Neural cell (in vitro differentiated cells): ENCODE data around the gene AKAP6. TPM values are rescaled to one million over a fixed set of nuclear protein-coding genes. Genes with fewer than 3 reads are reported as not detected.

Source experiments
- H2AFZ ChIP-seq: fragments of 200-600, 300-800 bp; sonication (generic), shearing (Covaris generic); 2 replicates; pipeline ENCODE4 v1.6.0; 2014; ENCODE audit warnings: low read depth, mild to moderate bottlenecking, antibody characterized with exemption, low read length, moderate library complexity
- H3F3A ChIP-seq: fragments of 200-600 bp; shearing (Covaris generic); 2 replicates; pipeline ENCODE4 v1.6.1; 2016; ENCODE audit warnings: mild to moderate bottlenecking, moderate library complexity, mixed read lengths, antibody characterized with exemption, low read length; ENCODE audit not compliant: insufficient read depth, poor library complexity, severe bottlenecking
- H3K27ac ChIP-seq: fragments of 200-600, 300-800 bp; sonication (generic), shearing (Covaris generic); 2 replicates; pipeline ENCODE4 v1.5.1; 2014; ENCODE audit warnings: mild to moderate bottlenecking, low read length, moderate library complexity
- H3K27me3 ChIP-seq: fragments of 300-800, 200-600 bp; sonication (generic), shearing (Covaris generic); 2 replicates; pipeline ENCODE4 v1.6.0; 2014; ENCODE audit warnings: mild to moderate bottlenecking, low read depth, low read length, moderate library complexity; ENCODE audit not compliant: insufficient read depth
- H3K36me3 ChIP-seq: fragments of 300-800, 200-600 bp; sonication (generic), shearing (Covaris generic); 2 replicates; pipeline ENCODE4 v1.5.1; 2014; ENCODE audit warnings: mild to moderate bottlenecking, antibody characterized with exemption, low read length, moderate library complexity; ENCODE audit not compliant: insufficient read depth
- H3K4me2 ChIP-seq: fragments of 300-800, 200-600 bp; sonication (generic), shearing (Covaris generic); 2 replicates; pipeline ENCODE4 v1.6.0; 2014; ENCODE audit warnings: mild to moderate bottlenecking, low read length
- H3K4me3 ChIP-seq: fragments of 300-800, 200-600 bp; sonication (generic), shearing (Covaris generic); 2 replicates; pipeline ENCODE4 v1.5.1; 2014; ENCODE audit warnings: mild to moderate bottlenecking, low read length, moderate library complexity
- H3K79me2 ChIP-seq: fragments of 200-600 bp; shearing (Covaris generic); replicated peaks from 2 replicates; pipeline ENCODE4 v1.6.0; 2014; ENCODE audit warnings: mild to moderate bottlenecking, low read length, moderate library complexity; ENCODE audit not compliant: insufficient read depth
- H3K9ac ChIP-seq: fragments of 300-800, 200-600 bp; sonication (generic), shearing (Covaris generic); 2 replicates; pipeline ENCODE4 v1.6.1; 2016; ENCODE audit warnings: mild to moderate bottlenecking, low read length, mixed read lengths
- H3K9me2 ChIP-seq: fragments of 200-600 bp; shearing (Covaris generic); 2 replicates; pipeline ENCODE4 v1.6.1; 2016; ENCODE audit warnings: mild to moderate bottlenecking, low read length, mixed read lengths; ENCODE audit not compliant: insufficient read depth
- H3K9me3 ChIP-seq: fragments of 200-600, 300-800 bp; sonication (generic), shearing (Covaris generic); 2 replicates; pipeline ENCODE4 v1.6.1; 2016; ENCODE audit warnings: mild to moderate bottlenecking, mixed run types, low read length, moderate library complexity, mixed read lengths
- H4K20me1 ChIP-seq: fragments of 200-600 bp; shearing (Covaris generic); 2 replicates; pipeline ENCODE4 v1.6.1; 2016; ENCODE audit warnings: mild to moderate bottlenecking, mixed run types; ENCODE audit not compliant: insufficient read depth
- CTCF ChIP-seq: fragments of 450-650 bp; IDR thresholded peaks from 2 replicates; pipeline ENCODE4 v1.5.1; 2014; ENCODE audit warnings: antibody characterized with exemption, mild to moderate bottlenecking, moderate library complexity; ENCODE audit not compliant: poor library complexity, severe bottlenecking
- EP300 ChIP-seq: fragments of 450-650 bp; conservative IDR thresholded peaks from 2 replicates; pipeline ENCODE4 v1.6.1; 2014; ENCODE audit warnings: antibody characterized with exemption, mild to moderate bottlenecking, moderate library complexity; ENCODE audit not compliant: poor library complexity, severe bottlenecking
- EZH2 ChIP-seq: fragments of 200-600, 300-800 bp; shearing (Covaris generic), sonication (generic); IDR thresholded peaks from 2 replicates; pipeline ENCODE4 v1.6.1; 2014; ENCODE audit warnings: antibody characterized with exemption, low read length, borderline replicate concordance, mild to moderate bottlenecking; ENCODE audit not compliant: insufficient read depth, poor library complexity, severe bottlenecking
- MXI1 ChIP-seq: fragments of 450-650 bp; conservative IDR thresholded peaks from 2 replicates; pipeline ENCODE4 v1.6.1; 2014; ENCODE audit warnings: antibody characterized with exemption, mild to moderate bottlenecking; ENCODE audit not compliant: poor library complexity, severe bottlenecking
- POLR2AphosphoS5 ChIP-seq: IDR thresholded peaks from 2 replicates; pipeline ENCODE4 v1.6.1; 2012
- RAD21 ChIP-seq: fragments of 450-650 bp; conservative IDR thresholded peaks from 2 replicates; pipeline ENCODE4 v1.6.1; 2014; ENCODE audit warnings: antibody characterized with exemption, mild to moderate bottlenecking, moderate library complexity
- SMC3 ChIP-seq: fragments of 450-650 bp; conservative IDR thresholded peaks from 2 replicates; pipeline ENCODE4 v1.6.1; 2014; ENCODE audit warnings: antibody characterized with exemption, mild to moderate bottlenecking, moderate library complexity; ENCODE audit not compliant: poor library complexity
- TAF1 ChIP-seq: IDR thresholded peaks from 2 replicates; pipeline ENCODE4 v1.6.1; 2012; ENCODE audit warnings: low read depth
- polyA plus RNA-seq: library from polyadenylated mRNA; depleted of rRNA; stranded (reverse); fragments of >200 nt; gene quantifications from 2 replicates; pipeline ENCODE4 v1.2.3, GENCODE V29; 2014
- TF ChIP-seq, protein P1 (sequence below): IDR thresholded peaks from 2 replicates; pipeline ENCODE4 v1.6.1; 2012; ENCODE audit warnings: borderline replicate concordance

AKAP6 gene
- polyA plus RNA-seq, 1 donor from 2014 or later: 15.8 TPM

- TF ChIP-seq TAF1 (no peak), POLR2AphosphoS5 (no peak), EP300 (no peak), MXI1 (no peak), CTCF (no peak), SMC3 (no peak), RAD21 (no peak), EZH2 (no peak)
- TF ChIP-seq, protein P1, sequence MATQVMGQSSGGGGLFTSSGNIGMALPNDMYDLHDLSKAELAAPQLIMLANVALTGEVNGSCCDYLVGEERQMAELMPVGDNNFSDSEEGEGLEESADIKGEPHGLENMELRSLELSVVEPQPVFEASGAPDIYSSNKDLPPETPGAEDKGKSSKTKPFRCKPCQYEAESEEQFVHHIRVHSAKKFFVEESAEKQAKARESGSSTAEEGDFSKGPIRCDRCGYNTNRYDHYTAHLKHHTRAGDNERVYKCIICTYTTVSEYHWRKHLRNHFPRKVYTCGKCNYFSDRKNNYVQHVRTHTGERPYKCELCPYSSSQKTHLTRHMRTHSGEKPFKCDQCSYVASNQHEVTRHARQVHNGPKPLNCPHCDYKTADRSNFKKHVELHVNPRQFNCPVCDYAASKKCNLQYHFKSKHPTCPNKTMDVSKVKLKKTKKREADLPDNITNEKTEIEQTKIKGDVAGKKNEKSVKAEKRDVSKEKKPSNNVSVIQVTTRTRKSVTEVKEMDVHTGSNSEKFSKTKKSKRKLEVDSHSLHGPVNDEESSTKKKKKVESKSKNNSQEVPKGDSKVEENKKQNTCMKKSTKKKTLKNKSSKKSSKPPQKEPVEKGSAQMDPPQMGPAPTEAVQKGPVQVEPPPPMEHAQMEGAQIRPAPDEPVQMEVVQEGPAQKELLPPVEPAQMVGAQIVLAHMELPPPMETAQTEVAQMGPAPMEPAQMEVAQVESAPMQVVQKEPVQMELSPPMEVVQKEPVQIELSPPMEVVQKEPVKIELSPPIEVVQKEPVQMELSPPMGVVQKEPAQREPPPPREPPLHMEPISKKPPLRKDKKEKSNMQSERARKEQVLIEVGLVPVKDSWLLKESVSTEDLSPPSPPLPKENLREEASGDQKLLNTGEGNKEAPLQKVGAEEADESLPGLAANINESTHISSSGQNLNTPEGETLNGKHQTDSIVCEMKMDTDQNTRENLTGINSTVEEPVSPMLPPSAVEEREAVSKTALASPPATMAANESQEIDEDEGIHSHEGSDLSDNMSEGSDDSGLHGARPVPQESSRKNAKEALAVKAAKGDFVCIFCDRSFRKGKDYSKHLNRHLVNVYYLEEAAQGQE: no peak
- Histone ChIP-seq H3K79me2 (peaks cover 5% of the 10 kb centered on the region), H3K9ac (no peak overlapping the region), H4K20me1 (no peaks in the 10 kb centered on the region), H3K4me3 (no peak overlapping the region), H3K4me2 (no peak overlapping the region), H3K9me2 (no peaks in the 10 kb centered on the region), H3K36me3 (no peaks in the 10 kb centered on the region), H2AFZ (no peak overlapping the region), H3K9me3 (no peaks in the 10 kb centered on the region), H3K27me3 (no peaks in the 10 kb centered on the region), H3K27ac (no peak overlapping the region), H3F3A (no peaks in the 10 kb centered on the region)
Measured at GRCh38 chr14:32472076-32472475, 143.0 kb downstream of the AKAP6 start.

DNA sequence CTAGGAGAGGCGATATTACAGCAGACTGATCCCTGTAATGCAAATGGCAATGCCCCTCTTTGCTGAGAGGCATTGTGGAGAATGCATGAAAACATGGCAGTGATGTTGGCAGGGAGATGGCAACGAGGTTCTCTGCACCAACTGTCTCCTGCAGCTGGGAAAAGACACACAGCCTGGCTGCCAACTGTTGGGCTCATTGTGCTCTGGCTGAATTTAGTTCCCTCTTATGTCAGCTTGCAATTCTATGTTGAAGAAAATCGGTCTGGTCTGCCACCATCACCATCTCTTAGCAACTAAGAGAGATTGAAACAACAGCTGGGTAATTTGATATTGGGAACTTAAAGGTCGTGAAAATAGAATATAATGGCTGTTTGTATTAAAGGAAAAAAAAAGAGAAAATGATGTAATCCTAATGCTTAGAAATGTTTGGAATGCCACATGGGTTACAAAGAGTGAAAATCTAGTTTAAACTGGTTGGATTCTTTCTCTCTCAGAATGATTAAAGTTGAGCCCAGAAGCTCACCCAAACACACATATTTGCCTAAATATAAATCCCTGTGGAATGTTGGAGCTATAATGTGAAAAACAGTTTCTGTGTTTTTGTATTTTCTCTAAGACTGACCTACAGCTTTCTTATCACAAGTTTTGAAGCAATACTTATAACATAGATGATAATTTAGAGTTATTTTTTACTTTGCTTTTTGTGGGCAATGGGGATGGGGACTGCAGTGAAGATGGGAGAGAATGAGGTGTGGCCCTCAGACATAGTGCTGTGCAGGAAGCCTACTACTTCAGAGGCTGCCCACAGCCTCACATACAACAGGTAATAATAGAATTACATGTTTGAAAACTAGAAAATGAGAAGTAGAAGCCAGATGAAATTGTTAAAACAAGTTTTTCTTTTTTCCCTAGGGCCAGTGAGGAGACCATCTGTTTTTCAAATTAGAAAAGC is 143.7 kb downstream of the AKAP6 start:
- H3K79me2 ChIP-seq: peaks cover 5% of the 10 kb centered on the region
- no peaks in the 10 kb centered on the region for H3K36me3 ChIP-seq
- no peaks in the 10 kb centered on the region for H3K27me3 ChIP-seq
- TF ChIP-seq POLR2AphosphoS5 (no peak), EZH2 (no peak), RAD21 (no peak), CTCF (no peak), TAF1 (no peak), MXI1 (no peak), EP300 (no peak), SMC3 (no peak)
- TF ChIP-seq, protein P1: no peak
- no peaks in the 10 kb centered on the region for H3F3A ChIP-seq
- H3K27ac ChIP-seq: no peak overlapping the region
- H3K4me2 ChIP-seq: no peak overlapping the region
- H3K4me3 ChIP-seq: peak overlapping the region; percentile 2
- no peak overlapping the region for H3K9ac ChIP-seq
- H3K9me3 ChIP-seq: no peaks in the 10 kb centered on the region
- no peaks in the 10 kb centered on the region for H4K20me1 ChIP-seq
- H2AFZ ChIP-seq: no peak overlapping the region
- H3K9me2 ChIP-seq: no peaks in the 10 kb centered on the region
